HG03439 (cell line): ENCODE results near the gene OR2V2.
"Not testable (repeated sequence)": the region's sequence is repeated elsewhere in the genome, so short reads cannot be mapped to it uniquely, and the experiment has no call there.

Experiments
- ATAC-seq: cut with Tn5 transposase; IDR thresholded peaks from one replicate; pipeline ENCODE4 v1.9.1; 2021; ENCODE audit warnings: mild to moderate bottlenecking, moderate library complexity; ENCODE audit not compliant: unreplicated experiment

The OR2V2 gene

GRCh38 chr5:181146927-181147636 lies at the start of gene OR2V2:
Gene OR2V2 (plus strand): TSS chr5:181147586. CDS start chr5:181154943, 7,357 bp downstream.
- ATAC-seq = not testable (repeated sequence)

GRCh38 chr5:181097759-181098491 lies 49.5 kb upstream of the OR2V2 start:
- not testable (repeated sequence) for ATAC-seq

GRCh38 chr5:181098762-181099601 lies 48.4 kb upstream of the OR2V2 start:
- no peak for ATAC-seq

- ATAC-seq = no peak
These were observed 47.7 kb upstream of the OR2V2 start for GRCh38 chr5:181099602-181100086.

- no peak for ATAC-seq
These were observed 47.1 kb upstream of the OR2V2 start for GRCh38 chr5:181100121-181100875.

- ATAC-seq = not testable (repeated sequence)
These were observed 46.2 kb upstream of the OR2V2 start for GRCh38 chr5:181101030-181101641.

- not testable (repeated sequence) for ATAC-seq
These were observed 45.3 kb upstream of the OR2V2 start for GRCh38 chr5:181101930-181102674.

- not testable (repeated sequence) for ATAC-seq
These were observed 43.2 kb upstream of the OR2V2 start for GRCh38 chr5:181104259-181104568.

- ATAC-seq = not testable (repeated sequence)
These were observed 42.6 kb upstream of the OR2V2 start for GRCh38 chr5:181104606-181105390.

GRCh38 chr5:181105391-181106025 lies 41.9 kb upstream of the OR2V2 start:
- ATAC-seq = no peak

- no peak for ATAC-seq
These were observed 39.7 kb upstream of the OR2V2 start for GRCh38 chr5:181107699-181108098.

GRCh38 chr5:181108578-181109165 lies 38.7 kb upstream of the OR2V2 start:
- no peak for ATAC-seq

- ATAC-seq = no peak
These were observed 37.8 kb upstream of the OR2V2 start for GRCh38 chr5:181109489-181110013.

GRCh38 chr5:181111010-181111409 lies 36.4 kb upstream of the OR2V2 start:
- ATAC-seq = no peak

- ATAC-seq = no peak
These were observed 34.9 kb upstream of the OR2V2 start for GRCh38 chr5:181112476-181112875.

GRCh38 chr5:181113572-181113971 lies 33.8 kb upstream of the OR2V2 start:
- ATAC-seq = not testable (repeated sequence)

GRCh38 chr5:181114284-181114843 lies 33.0 kb upstream of the OR2V2 start:
- ATAC-seq = no peak
